ENCODE measurements around the gene HOXB13.
"Not testable (repeated sequence)": the region's sequence is repeated elsewhere in the genome, so short reads cannot be mapped to it uniquely, and the experiment has no call there.

Gene HOXB13

DNA sequence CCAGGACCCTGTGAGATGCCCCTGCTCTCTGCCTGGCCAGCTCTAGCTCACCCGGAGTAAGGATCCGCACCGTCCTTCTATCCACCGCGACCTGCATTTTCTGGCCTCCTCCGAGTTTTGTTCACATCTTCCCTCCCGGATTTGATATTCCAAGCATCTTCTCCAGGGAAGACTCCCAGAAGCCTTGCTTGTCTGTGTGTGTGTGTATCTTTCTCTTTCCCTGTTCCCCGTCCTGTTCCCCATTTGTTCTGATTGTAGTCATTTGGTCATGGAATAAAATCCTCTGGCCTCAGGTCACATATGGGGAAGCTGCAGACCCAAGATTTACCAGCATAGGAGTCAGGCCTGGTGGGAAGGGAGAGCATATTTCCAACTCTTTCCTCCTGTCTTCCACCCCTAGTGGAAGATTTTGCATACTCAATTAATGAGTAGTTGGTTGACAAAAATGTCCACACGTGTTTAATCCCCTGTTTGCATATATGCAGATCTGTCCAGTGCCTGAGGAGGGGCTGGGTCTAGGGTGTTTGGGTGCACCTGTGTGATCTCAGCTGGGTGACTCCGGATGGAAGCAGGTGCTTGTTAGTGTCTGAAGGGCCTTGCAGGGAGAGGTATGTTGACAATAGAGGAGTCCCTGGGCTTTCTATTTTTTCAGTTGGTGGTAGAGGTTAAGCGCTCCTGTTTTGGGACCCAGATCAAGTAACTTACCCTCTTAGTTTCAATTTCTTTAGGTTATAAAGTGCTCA is 8.1 kb downstream of the HOXB13 start:
- no peak for DNase-seq (ENCODE audit: low spot score)
- TF ChIP-seq, protein P1, sequence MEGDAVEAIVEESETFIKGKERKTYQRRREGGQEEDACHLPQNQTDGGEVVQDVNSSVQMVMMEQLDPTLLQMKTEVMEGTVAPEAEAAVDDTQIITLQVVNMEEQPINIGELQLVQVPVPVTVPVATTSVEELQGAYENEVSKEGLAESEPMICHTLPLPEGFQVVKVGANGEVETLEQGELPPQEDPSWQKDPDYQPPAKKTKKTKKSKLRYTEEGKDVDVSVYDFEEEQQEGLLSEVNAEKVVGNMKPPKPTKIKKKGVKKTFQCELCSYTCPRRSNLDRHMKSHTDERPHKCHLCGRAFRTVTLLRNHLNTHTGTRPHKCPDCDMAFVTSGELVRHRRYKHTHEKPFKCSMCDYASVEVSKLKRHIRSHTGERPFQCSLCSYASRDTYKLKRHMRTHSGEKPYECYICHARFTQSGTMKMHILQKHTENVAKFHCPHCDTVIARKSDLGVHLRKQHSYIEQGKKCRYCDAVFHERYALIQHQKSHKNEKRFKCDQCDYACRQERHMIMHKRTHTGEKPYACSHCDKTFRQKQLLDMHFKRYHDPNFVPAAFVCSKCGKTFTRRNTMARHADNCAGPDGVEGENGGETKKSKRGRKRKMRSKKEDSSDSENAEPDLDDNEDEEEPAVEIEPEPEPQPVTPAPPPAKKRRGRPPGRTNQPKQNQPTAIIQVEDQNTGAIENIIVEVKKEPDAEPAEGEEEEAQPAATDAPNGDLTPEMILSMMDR (conservative IDR thresholded peaks at IDR 0.05; ENCODE audit: low read depth) = no peak
- ChIA-PET CTCF (interaction anchor here (0.5 to 1.0 kb wide), 7 partner anchors 17 to 1291 kb away, joined by 3 to 4 read pairs (median 3); no protein-coding TSS in a partner anchor), POLR2A (ENCODE audit: low non-redundant PET) (no interaction called here)
- no peak overlapping the region for H3K27ac ChIP-seq

DNA sequence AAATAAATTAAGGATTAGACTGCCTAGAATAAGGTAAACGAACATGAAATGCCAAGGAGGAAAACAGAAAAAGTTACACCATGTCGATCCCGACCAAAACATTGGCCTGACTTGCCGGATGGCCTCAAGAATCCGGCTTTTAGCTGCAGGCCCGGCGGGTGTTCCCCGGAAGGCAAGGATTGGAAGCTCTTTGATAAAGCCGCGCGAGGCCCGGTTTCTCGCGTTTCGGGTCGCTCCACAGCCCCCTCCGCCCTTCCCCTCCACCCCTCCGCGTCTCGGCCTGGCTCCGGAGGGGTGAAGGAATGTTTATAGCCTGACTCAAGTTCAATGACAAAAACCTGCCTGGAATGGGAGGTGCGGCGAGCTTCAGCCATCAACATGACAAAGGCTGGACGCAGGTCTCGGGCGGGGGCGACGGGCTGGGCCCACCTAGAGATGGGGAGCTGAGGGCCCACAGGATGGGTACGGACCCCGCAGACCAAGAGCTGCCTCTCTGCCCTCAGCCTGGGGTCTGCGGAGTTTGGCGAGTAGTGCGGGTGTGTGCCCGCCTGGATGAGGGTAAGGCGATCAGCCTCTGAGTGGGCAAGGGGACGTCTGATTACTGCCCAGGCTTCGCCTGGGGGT is 8.8 kb downstream of the HOXB13 start:
- POLR2A ChIA-PET (ENCODE audit: low non-redundant PET) = no interaction called here
- H3K27ac ChIP-seq = no peak overlapping the region
- DNase-seq (ENCODE audit: low spot score) = no peak
- CTCF ChIA-PET = interaction anchor here (1.0 to 1.7 kb wide), 3 partner anchors 9 to 48 kb away, joined by 3 to 5 read pairs (median 3); partner anchors contain the start of gene HOXB13
- TF ChIP-seq, protein P1 (conservative IDR thresholded peaks at IDR 0.05; ENCODE audit: low read depth) = no peak

DNA sequence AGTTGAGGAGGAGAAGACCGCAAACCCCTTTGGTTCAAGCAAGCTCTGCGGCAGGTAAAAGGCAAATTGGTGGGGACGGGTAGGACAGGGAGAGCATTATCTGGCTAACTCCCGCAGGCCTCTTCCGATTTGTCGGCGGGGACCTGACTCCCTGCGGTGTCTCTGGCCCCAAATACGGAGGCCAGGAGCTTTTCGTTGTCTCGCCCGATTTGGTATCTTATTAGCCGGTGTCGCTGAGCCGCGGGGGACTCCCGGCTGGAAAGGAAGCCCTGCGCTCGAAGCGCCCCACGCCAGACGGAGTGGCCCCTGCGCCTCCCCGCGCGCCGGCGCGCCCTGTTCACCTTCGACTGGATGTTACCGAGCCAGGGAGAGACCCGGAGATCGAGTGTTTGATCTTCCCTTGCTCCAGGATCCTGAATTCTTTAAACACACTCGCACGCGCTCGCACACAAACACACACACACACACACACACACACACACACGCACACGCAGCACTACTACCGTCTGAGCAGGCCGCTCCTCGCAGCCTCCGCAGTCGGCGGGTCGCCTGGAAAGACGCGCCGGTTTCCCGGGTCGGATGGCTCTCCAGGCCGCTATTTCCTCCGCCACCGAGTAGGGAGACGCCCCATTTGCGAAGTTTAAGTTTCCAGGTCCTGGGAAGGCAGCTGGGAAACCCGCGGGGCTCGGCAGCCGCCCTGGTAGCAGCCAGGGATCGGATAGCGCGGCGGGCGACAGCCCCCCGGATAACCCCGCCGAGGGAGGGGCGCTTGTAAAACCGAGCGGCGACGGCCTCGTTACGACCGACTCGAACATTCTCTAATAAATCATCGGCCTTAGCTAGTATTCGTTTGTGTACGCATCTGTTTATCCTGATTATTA is 9.5 kb downstream of the HOXB13 start:
- no peak for DNase-seq (ENCODE audit: low spot score)
- CTCF ChIA-PET = interaction anchor here (1.0 to 1.7 kb wide), 4 partner anchors 9 to 160 kb away, joined by 3 to 5 read pairs (median 4); partner anchors contain the start of gene HOXB13
- TF ChIP-seq, protein P1 (conservative IDR thresholded peaks at IDR 0.05; ENCODE audit: low read depth) = no peak

DNA sequence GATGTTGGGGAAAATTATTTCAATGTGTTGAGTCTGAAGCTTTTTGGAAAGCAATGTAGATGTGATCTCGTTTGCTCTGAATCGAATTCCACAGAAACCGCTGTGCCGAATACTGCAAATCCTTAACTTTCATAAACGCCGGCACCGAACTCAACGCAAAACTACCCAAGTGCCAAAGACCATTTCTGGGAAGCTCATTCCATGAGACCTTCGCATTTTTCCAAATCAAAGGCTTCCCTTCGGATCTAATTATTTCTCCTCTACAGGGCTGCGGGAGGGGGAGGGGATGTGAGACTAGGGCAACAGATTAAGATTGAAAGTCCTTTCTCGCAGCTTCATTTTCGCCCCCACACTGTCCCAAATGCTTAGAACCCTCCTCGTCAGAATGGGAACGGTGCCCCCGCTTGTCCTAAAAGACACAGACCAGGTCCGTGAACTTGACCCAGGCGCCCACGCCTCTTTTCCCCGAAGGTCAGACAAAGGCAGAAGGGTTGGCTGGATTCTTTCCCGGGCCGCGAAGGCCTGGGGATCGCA is 10.3 kb downstream of the HOXB13 start:
- POLR2A ChIA-PET (ENCODE audit: low non-redundant PET) = no interaction called here
- DNase-seq (ENCODE audit: low spot score) = no peak
- H3K27ac ChIP-seq = no peak overlapping the region
- TF ChIP-seq, protein P1 (conservative IDR thresholded peaks at IDR 0.05; ENCODE audit: low read depth) = no peak
- CTCF ChIA-PET = interaction anchor here (1.3 to 1.7 kb wide), 2 partner anchors 46 to 161 kb away, joined by 5 read pairs; no protein-coding TSS in a partner anchor

More for the DNA sequence above, 9.5 kb downstream of the HOXB13 start:
- H3K27ac ChIP-seq = no peak overlapping the region
- POLR2A ChIA-PET (ENCODE audit: low non-redundant PET) = no interaction called here

DNA sequence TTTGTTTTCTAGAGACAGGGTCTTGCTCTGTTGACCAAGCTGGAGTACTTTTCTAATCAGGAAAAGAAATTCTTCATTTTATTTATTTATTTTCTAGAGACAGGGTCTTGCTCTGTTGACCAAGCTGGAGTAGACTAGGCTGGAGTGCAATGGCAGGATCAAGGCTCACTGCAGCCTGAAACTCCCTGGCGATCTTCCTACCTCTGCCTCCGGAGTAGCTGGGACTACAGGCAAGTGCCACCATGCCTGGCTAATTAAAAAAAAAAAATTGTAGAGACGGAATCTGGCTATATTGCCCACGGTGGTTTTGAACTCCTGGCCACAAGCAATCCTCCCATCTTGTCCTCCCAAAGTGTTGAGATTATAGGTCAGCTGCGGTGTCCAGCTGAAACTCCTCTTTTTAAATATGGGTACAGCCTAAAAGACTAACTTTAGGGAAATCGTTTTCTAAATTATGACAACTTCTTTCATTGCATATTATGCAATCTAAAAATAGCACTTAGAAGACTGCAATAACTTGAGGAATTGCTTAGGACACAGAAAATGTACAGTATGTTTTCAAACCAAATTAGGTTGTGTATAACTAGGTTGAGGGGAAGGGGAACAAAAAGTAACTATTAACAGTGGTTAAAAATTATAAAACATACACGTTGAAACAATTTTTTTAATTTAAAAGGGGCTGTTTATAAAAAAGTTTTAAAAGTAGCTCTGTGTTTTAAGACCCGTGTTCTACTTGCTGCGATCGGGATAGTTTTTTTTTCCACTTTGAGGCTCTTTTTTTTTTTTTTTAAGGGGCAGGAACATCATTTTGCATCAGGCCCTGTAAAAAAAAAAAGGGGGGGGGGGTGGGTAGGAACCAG is 11.0 kb downstream of the HOXB13 start:
- POLR2A ChIA-PET (ENCODE audit: low non-redundant PET) = no interaction called here
- no peak overlapping the region for H3K27ac ChIP-seq
- no peak for DNase-seq (ENCODE audit: low spot score)
- CTCF ChIA-PET = interaction anchor here (0.6 to 1.3 kb wide), 3 partner anchors 161 to 312 kb away, joined by 3 to 5 read pairs (median 4); no protein-coding TSS in a partner anchor
- TF ChIP-seq, protein P1 (conservative IDR thresholded peaks at IDR 0.05; ENCODE audit: low read depth) = no peak

DNA sequence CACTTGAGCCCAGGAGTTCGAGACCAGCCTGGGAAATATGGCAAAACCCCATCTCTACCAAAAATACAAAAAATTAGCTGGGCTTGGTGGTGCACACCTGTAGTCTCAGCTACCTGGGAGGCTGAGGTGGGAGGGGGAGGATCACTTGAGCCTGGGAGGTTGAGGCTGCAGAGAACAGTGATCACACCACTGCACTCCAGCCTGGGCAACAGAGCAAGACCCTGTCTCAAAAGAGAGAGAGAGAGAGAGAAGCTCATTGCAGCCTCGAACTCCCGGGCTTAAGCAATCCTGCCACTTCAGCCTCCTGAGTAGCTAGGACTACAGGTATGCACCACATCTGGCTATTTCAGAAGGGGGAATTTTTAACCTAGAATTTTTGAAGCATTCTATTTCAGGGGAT is 12.0 kb downstream of the HOXB13 start:
- CTCF ChIA-PET = interaction anchor here (0.6 to 1.2 kb wide), 2 partner anchors 9 to 162 kb away, joined by 4 read pairs; no protein-coding TSS in a partner anchor
- DNase-seq (ENCODE audit: low spot score); H3K27ac ChIP-seq: not testable (repeated sequence)
- POLR2A ChIA-PET (ENCODE audit: low non-redundant PET) = interaction anchor here (0.6 kb wide), 1 partner anchor 148 kb away, joined by 3 read pairs; no protein-coding TSS in a partner anchor

Data from RWPE1 (cell line).